ENCODE data around the gene C12orf57. TPM values are rescaled to one million over a fixed set of nuclear protein-coding genes. Genes with fewer than 3 reads are reported as not detected.

The C12orf57 gene
- polyA plus RNA-seq, 1 donor from 2014 or later, result 500 TPM

GRCh38 chr12:6917491-6918231 is 26.2 kb upstream of the C12orf57 start:
- Histone ChIP-seq H3K27me3 (ENCODE audit: insufficient read depth, low read depth, low read length) (no peaks in the 10 kb centered on the region), H2AFZ (ENCODE audit: low read depth, low read length) (no peak overlapping the region), H3K4me3 (ENCODE audit: low read length) (no peak overlapping the region), H4K20me1 (ENCODE audit: insufficient read depth) (no peaks in the 10 kb centered on the region), H3K36me3 (ENCODE audit: insufficient read depth, low read length) (no peaks in the 10 kb centered on the region), H3K9me2 (ENCODE audit: insufficient read depth, low read length) (no peaks in the 10 kb centered on the region), H3F3A (ENCODE audit: insufficient read depth, low read length, poor library complexity, severe bottlenecking) (no peaks in the 10 kb centered on the region), H3K9ac (ENCODE audit: low read length) (no peak overlapping the region), H3K27ac (ENCODE audit: low read length) (no peak overlapping the region), H3K79me2 (replicated peaks; ENCODE audit: insufficient read depth, low read length) (peaks cover 16% of the 10 kb centered on the region), H3K9me3 (ENCODE audit: low read length) (no peaks in the 10 kb centered on the region), H3K4me2 (ENCODE audit: low read length) (no peak overlapping the region)
- TF ChIP-seq REST (IDR thresholded peaks at IDR 0.05; ENCODE audit: borderline replicate concordance), result no peak
- TF ChIP-seq CTCF (IDR thresholded peaks at IDR 0.05; ENCODE audit: poor library complexity, severe bottlenecking), result no peak
- no peak for TF ChIP-seq EP300 (conservative IDR thresholded peaks at IDR 0.05; ENCODE audit: poor library complexity, severe bottlenecking)
- TF ChIP-seq TAF1 (IDR thresholded peaks at IDR 0.05; ENCODE audit: low read depth), result no peak
- no peak for TF ChIP-seq POLR2AphosphoS5 (IDR thresholded peaks at IDR 0.05)

GRCh38 chr12:6919588-6919987 is 24.2 kb upstream of the C12orf57 start:
- peaks cover 11% of the 10 kb centered on the region for H3K79me2 ChIP-seq (replicated peaks; ENCODE audit: insufficient read depth, low read length)
- H3K27ac ChIP-seq (ENCODE audit: low read length), result no peak overlapping the region
- no peaks in the 10 kb centered on the region for H3K36me3 ChIP-seq (ENCODE audit: insufficient read depth, low read length)
- no peak overlapping the region for H3K4me2 ChIP-seq (ENCODE audit: low read length)
- H3F3A ChIP-seq (ENCODE audit: insufficient read depth, low read length, poor library complexity, severe bottlenecking), result peaks cover 3% of the 10 kb centered on the region
- TF ChIP-seq SMC3 (conservative IDR thresholded peaks at IDR 0.05; ENCODE audit: poor library complexity), result no peak
- TF ChIP-seq POLR2AphosphoS5 (IDR thresholded peaks at IDR 0.05), result no peak
- TF ChIP-seq EZH2 (IDR thresholded peaks at IDR 0.05; ENCODE audit: borderline replicate concordance, insufficient read depth, low read length, poor library complexity, severe bottlenecking), result no peak
- TF ChIP-seq RAD21 (conservative IDR thresholded peaks at IDR 0.05), result no peak
- TF ChIP-seq EP300 (conservative IDR thresholded peaks at IDR 0.05; ENCODE audit: poor library complexity, severe bottlenecking), result no peak
- no peak for TF ChIP-seq REST (IDR thresholded peaks at IDR 0.05; ENCODE audit: borderline replicate concordance)
- TF ChIP-seq TAF1 (IDR thresholded peaks at IDR 0.05; ENCODE audit: low read depth), result no peak
- TF ChIP-seq CTCF (IDR thresholded peaks at IDR 0.05; ENCODE audit: poor library complexity, severe bottlenecking), result no peak
- no peak for TF ChIP-seq MXI1 (conservative IDR thresholded peaks at IDR 0.05; ENCODE audit: poor library complexity, severe bottlenecking)
- H3K4me3 ChIP-seq (ENCODE audit: low read length), result no peak overlapping the region
- no peaks in the 10 kb centered on the region for H3K27me3 ChIP-seq (ENCODE audit: insufficient read depth, low read depth, low read length)
- H3K9me2 ChIP-seq (ENCODE audit: insufficient read depth, low read length), result no peaks in the 10 kb centered on the region
- no peaks in the 10 kb centered on the region for H4K20me1 ChIP-seq (ENCODE audit: insufficient read depth)
- H3K9me3 ChIP-seq (ENCODE audit: low read length), result no peaks in the 10 kb centered on the region
- no peak overlapping the region for H2AFZ ChIP-seq (ENCODE audit: low read depth, low read length)
- H3K9ac ChIP-seq (ENCODE audit: low read length), result no peak overlapping the region
